Fibroblast of the aortic adventitia (primary cell): ENCODE measurements around the gene SOCS1. TPM values are rescaled to one million over a fixed set of nuclear protein-coding genes. Genes with fewer than 3 reads are reported as not detected.

Experiments
- DNase-seq: peaks from one replicate; pipeline ENCODE4 v3.0.0-alpha.2; 2010; ENCODE audit warnings: low read depth
- H3K4me3 ChIP-seq: 2 replicates; pipeline ENCODE4 v1.5.1; 2011; ENCODE audit warnings: low read depth, mild to moderate bottlenecking, control low read depth, low read length, moderate library complexity
- CTCF ChIP-seq: IDR thresholded peaks from 2 replicates; pipeline ENCODE4 v1.5.1; 2011; ENCODE audit warnings: mild to moderate bottlenecking, low read length, control low read depth, inconsistent platforms; ENCODE audit not compliant: insufficient read depth
- total RNA-seq: library from RNA; depleted of rRNA; stranded (reverse); fragments of >200 nt; gene quantifications from 2 replicates; pipeline ENCODE4 v1.2.3, GENCODE V29; 2012; ENCODE audit warnings: low replicate concordance

Gene SOCS1
- total RNA-seq, 1 donor, result 5.6 TPM

DNA sequence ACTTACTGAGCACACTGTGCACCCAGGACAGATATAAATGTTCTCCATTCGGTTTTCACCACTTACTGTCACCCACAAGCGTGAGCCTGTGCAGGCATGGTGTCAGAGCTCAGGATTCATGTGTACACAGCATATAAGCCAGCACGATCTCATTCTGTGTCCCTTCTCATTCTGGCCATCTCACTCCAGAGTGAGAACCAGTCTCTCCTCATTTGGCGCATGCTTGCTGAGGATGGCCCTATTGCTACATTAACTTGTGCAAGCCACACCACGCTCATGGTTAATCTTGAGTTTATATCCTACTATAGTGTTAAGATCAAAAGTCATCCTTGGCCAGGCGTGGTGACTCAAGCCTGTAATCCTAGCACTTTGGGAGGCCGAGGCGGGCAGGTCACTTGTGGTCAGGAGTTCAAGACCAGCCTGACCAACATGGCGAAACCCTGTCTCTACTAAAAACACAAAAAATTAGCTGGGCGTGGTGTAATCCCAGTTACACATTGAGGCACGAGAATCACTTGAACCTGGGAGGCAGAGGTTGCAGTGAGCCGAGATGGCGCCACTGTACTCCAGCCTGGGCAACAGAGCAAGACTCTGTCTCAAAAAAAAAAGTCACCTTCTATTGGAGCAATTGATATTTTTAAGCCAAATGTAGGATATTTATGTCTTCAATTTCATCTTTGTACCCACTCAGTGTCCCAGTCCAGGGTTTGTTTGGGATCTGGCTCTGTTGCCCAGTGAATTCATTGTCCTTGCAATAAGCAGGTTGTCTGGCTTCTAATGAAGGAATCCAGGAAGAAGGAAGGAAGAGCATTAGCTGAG, 20.9 kb downstream of the SOCS1 start:
- DNase-seq, result no peak
- no peak overlapping the region for H3K4me3 ChIP-seq
- no peak for TF ChIP-seq CTCF

GRCh38 chr16:11233727-11234376, 22.2 kb downstream of the SOCS1 start:
- no peak overlapping the region for H3K4me3 ChIP-seq
- no peak for TF ChIP-seq CTCF
- DNase-seq, result no peak

- TF ChIP-seq CTCF, result no peak
- H3K4me3 ChIP-seq, result no peak overlapping the region
- DNase-seq, result no peak
These were observed 22.9 kb downstream of the SOCS1 start for GRCh38 chr16:11232852-11233726.

GRCh38 chr16:11232302-11232851, 23.6 kb downstream of the SOCS1 start:
- no peak for TF ChIP-seq CTCF
- no peak overlapping the region for H3K4me3 ChIP-seq
- DNase-seq, result no peak

DNA sequence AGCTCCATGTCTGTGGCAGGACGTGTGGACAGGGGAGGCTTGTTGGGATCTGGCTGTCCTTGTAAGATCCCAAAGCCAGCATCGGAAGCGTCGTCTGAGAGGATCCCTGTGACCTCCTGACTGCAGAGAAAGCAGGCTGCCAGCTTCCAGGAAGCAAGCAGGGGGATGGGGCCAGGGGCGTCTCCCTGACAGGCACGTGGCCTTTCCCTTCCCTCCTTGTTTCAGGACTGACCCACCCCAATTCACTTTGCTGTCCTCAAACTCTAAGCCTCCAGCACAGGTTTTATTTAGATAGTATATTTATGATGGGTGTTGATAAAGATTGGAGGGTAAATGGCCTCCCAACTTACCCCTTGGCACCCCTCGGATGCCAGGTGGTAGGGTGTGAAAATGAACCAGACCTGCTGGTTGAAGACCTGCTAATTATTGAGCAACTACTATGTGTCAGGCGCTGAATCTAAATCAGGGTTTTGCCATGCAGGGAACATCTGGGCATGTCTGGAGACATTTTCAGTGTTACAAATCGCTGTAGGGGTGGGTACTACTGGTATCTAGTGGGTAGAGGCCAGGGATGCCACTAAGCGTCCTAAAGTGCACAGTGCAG, 24.5 kb downstream of the SOCS1 start:
- DNase-seq, result no peak
- TF ChIP-seq CTCF, result no peak
- H3K4me3 ChIP-seq, result no peak overlapping the region

- no peak overlapping the region for H3K4me3 ChIP-seq
- TF ChIP-seq CTCF, result no peak
- DNase-seq, result no peak
These were observed 26.1 kb downstream of the SOCS1 start for GRCh38 chr16:11229906-11230305.
